Lower leg skin (tissue), 4 donors: ENCODE measurements around the gene ERVMER34-1. TPM values are rescaled to one million over a fixed set of nuclear protein-coding genes. Genes with fewer than 3 reads are reported as not detected.

Experiments
- DNase-seq, 2 donors: peaks; one replicate each; pipeline ENCODE4 v3.0.0-alpha.2; 2019; ENCODE audit warnings: low spot score in 2 of 2
- H3K4me3 ChIP-seq: fragments of 200-600 bp; sonication (generic); 2 replicates; pipeline ENCODE4 v1.5.1; 2017; ENCODE audit warnings: mild to moderate bottlenecking, low read depth; ENCODE audit not compliant: poor library complexity, severe bottlenecking
- CTCF ChIP-seq, 3 donors: fragments of 450-650 bp; IDR thresholded peaks; one replicate each; pipeline ENCODE4 v1.5.1; 2016; ENCODE audit warnings: antibody characterized with exemption in 3 of 3, mild to moderate bottlenecking in 3 of 3, moderate library complexity in 2 of 3
- POLR2A ChIP-seq, 2 donors: fragments of 450-650 bp; IDR thresholded peaks; one replicate each; pipeline ENCODE4 v1.6.1; 2016 to 2017; ENCODE audit warnings: antibody characterized with exemption in 2 of 2, mild to moderate bottlenecking in 1 of 2, moderate library complexity in 1 of 2
- WGBS, 2 donors: methylation state at CpG; one replicate each; pipeline ENCODE4 v1.1.5; 2018; 5-methylcytosine and 5-hydroxymethylcytosine counted together
- intact Hi-C: fragments of 100-400 bp; cut with DNase I; formaldehyde crosslinking; loops from one replicate; pipeline ENCODE4 v1.15.0; 2023; ENCODE audit warnings: low total_unique reads
- total RNA-seq, 4 donors: library from RNA; depleted of rRNA; stranded (reverse); fragments of >200 nt; gene quantifications; one replicate each; pipeline ENCODE4 v1.1.0, GENCODE V29; 2016

The ERVMER34-1 gene
- total RNA-seq, 4 donors from 2014 or later, result 0.08 to 1.3 (median 0.94) TPM; not detected in 1

GRCh38 chr4:52788806-52789205 lies 37.6 kb upstream of the ERVMER34-1 start:
- intact Hi-C loops, result no loop called here
- 78 to 81% methylated on average over 6 of the region's 6 CpGs for WGBS, 2 donors
- TF ChIP-seq POLR2A (IDR thresholded peaks at IDR 0.05), result no peak
- TF ChIP-seq CTCF (IDR thresholded peaks at IDR 0.05), result no peak

GRCh38 chr4:52783069-52783468 lies 31.8 kb upstream of the ERVMER34-1 start:
- WGBS, 2 donors, result 35 to 43% methylated on average over 4 of the region's 4 CpGs
- DNase-seq, result peak in 1 of 2 donors; percentile 16
- intact Hi-C loops, result no loop called here
- TF ChIP-seq CTCF (IDR thresholded peaks at IDR 0.05) (no peak), POLR2A (IDR thresholded peaks at IDR 0.05) (no peak)
- no peak overlapping the region for H3K4me3 ChIP-seq

More at GRCh38 chr4:52788806-52789205, 37.6 kb upstream of the ERVMER34-1 start:
- no peak for DNase-seq
- H3K4me3 ChIP-seq, result no peak overlapping the region

GRCh38 chr4:52780617-52781354 lies 29.6 kb upstream of the ERVMER34-1 start:
- no peak for DNase-seq
- intact Hi-C loops, result no loop called here
- TF ChIP-seq CTCF (IDR thresholded peaks at IDR 0.05), result no peak
- TF ChIP-seq POLR2A (IDR thresholded peaks at IDR 0.05), result no peak
- H3K4me3 ChIP-seq, result no peak overlapping the region
- 90 to 92% methylated on average over 4 of the region's 4 CpGs for WGBS, 2 donors

- H3K4me3 ChIP-seq, result no peak overlapping the region
- TF ChIP-seq POLR2A (IDR thresholded peaks at IDR 0.05) (no peak), CTCF (IDR thresholded peaks at IDR 0.05) (no peak)
- WGBS, 2 donors, result 24 to 32% methylated on average over 2 of the region's 2 CpGs
- DNase-seq, result peak in 1 of 2 donors; percentile 30
- intact Hi-C loops, result no loop called here
Observed at GRCh38 chr4:52780206-52780605, 29.0 kb upstream of the ERVMER34-1 start.

GRCh38 chr4:52760256-52760655 lies 9.0 kb upstream of the ERVMER34-1 start:
- TF ChIP-seq POLR2A (IDR thresholded peaks at IDR 0.05) (no peak), CTCF (IDR thresholded peaks at IDR 0.05) (no peak)
- 39 to 62% methylated on average over 8 of the region's 8 CpGs for WGBS, 2 donors
- intact Hi-C loops, result no loop called here
- DNase-seq, result no peak
- no peak overlapping the region for H3K4me3 ChIP-seq

- DNase-seq, result no peak
- H3K4me3 ChIP-seq, result no peak overlapping the region
- TF ChIP-seq POLR2A (IDR thresholded peaks at IDR 0.05) (no peak), CTCF (IDR thresholded peaks at IDR 0.05) (no peak)
- intact Hi-C loops, result no loop called here
Observed at GRCh38 chr4:52755426-52755825, 4.2 kb upstream of the ERVMER34-1 start.
